ENCODE data around the gene STX1B.

Gene STX1B

GRCh38 chr16:30992931-30993816 lies 17.3 kb downstream of the STX1B start:
- DNase-seq: no peak

DNA sequence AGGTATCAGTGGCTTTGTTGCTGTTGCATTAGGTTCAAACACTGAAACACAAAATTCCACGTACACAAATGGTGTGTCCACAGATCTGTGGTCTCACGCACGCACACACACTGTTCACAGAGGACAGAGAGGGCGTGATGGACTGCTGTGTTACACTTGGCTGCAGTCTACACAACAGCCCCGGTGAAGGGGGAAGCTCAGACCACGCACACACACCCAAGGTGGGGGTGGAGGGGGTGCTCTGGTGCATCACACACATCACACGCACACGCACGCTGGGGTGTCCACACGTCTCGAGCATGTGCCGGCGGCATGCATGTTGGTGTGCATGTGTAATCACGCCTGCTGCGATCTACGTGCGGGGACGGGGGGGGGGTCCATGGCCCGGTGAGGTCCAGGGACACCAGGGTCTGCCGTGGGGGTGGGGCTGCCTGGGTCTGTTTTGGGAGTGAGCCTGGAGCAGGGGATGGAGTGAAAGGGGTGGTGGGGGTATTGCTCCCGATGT lies 18.1 kb downstream of the STX1B start:
- no peak for DNase-seq

DNA sequence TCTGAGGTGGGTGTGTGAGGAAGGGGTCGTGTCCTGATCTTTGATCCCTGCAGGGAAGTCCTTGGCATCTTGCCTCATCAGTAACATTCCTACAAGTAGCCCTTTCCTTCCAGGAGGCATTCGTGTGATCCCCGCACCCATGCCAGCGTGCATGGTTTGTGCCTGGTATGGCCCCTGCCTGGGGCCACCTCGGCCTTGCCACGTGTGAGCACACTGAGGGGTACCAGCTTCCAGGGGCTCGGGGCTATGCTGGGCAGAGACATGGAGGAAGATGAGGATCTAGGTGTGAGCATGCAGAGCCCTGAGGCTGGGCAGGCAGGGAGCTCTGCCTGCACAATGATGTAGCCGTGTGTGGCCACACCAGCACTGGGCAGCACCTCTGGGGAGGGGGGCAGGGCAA lies 19.4 kb downstream of the STX1B start:
- DNase-seq: no peak

DNA sequence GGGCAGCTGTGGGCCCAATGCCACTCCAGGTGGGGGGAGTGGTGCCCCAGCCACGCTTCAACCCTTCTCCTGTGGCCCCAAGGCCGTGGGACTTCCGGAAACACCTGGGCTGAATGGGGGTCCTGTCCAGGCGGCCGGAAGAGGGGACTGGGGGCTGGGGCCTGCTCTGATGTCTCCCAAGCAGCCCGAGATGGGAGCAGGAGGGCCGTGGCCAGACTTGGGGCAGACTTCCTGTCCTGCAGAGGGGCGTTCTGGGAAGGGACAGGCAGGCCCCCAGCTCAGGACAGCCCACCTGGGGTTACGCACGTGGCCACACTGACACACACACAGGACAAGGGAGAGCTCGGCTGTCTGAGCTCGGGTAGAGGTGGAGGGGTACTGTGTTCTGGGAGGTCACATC lies 20.3 kb downstream of the STX1B start:
- no peak for DNase-seq

DNA sequence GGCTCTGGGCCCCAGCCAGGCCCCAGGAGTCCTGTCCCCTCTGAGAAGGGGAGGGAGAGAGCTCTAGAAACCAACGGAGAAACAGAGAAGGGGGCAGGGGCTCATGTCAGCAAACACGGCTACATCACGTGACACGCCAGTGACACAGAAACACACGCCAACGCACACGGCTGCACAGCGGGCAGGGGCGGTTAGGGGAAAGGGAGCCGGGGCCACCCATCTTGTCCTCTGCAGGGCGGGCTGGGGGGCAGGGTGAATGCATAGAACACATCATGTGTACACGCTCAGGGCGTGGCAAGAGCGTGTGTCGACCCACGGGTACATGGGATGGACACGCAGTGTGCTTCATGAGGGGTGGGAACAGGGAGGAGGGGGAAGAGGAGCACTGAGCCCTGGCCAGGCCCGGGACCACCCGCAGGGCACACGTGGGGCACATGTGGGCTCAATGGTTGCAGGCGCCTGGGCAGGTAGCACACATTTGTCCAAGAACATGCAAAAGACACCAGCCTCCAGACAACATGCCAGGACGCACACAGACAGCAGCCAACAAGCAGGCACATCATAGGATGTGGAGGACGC lies 20.9 kb downstream of the STX1B start:
- DNase-seq: no peak

- no peak for DNase-seq
Observed at GRCh38 chr16:30987581-30988190, 22.8 kb downstream of the STX1B start.

DNA sequence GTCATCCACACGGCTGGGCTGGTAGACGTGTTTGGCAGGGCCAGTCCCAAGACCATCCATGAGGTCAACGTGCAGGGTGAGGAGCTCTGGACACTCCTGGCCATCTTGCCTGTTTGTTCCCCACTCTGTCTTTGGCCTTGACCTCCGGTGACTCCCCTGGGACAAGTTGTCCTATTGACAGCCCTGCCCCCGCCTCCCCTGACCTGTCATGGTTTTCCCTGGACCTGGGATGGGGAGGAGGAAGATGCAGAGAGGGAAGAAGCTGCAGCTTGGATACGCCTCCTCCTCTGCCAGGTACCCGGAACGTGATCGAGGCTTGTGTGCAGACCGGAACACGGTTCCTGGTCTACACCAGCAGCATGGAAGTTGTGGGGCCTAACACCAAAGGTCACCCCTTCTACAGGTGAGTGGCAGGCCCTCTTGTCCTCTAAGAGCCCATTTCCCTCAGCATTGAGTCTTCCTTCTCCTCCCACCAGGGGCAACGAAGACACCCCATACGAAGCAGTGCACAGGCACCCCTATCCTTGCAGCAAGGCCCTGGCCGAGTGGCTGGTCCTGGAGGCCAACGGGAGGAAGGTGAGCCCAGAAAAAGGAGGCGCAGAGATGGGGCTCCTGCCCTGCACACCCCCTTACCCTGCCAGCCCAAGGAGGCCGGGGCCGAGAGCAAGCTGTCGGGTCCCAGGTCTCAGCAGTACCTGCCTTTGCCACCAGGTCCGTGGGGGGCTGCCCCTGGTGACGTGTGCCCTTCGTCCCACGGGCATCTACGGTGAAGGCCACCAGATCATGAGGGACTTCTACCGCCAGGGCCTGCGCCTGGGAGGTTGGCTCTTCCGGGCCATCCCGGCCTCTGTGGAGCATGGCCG lies 24.1 kb downstream of the STX1B start:
- DNase-seq: no peak

DNA sequence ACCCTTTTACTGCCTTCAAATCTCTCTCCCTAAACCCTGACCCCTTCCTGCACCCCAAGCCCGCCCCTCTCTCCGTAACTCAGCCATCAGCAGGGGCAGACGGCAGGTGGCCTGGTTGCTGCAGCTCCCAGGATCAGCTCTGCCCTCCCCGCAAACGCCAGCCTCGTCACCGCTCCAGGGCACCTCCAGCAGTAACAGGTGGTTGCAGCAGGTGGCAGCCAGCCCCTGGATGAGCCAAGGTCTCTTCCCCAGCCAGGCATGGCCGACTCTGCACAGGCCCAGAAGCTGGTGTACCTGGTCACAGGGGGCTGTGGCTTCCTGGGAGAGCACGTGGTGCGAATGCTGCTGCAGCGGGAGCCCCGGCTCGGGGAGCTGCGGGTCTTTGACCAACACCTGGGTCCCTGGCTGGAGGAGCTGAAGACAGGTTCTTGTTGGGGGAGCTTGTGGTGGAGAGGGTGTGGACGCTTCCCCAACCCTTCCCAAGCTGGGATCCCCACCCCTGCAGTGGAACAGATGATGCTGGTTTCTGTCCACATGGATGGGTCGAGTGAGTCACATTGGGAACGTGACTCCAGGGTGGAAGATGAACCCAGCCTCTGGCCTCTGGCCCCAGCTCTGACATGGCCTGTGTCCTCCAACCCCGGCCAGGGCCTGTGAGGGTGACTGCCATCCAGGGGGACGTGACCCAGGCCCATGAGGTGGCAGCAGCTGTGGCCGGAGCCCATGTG lies 24.9 kb downstream of the STX1B start:
- DNase-seq: peak; percentile 70

DNA sequence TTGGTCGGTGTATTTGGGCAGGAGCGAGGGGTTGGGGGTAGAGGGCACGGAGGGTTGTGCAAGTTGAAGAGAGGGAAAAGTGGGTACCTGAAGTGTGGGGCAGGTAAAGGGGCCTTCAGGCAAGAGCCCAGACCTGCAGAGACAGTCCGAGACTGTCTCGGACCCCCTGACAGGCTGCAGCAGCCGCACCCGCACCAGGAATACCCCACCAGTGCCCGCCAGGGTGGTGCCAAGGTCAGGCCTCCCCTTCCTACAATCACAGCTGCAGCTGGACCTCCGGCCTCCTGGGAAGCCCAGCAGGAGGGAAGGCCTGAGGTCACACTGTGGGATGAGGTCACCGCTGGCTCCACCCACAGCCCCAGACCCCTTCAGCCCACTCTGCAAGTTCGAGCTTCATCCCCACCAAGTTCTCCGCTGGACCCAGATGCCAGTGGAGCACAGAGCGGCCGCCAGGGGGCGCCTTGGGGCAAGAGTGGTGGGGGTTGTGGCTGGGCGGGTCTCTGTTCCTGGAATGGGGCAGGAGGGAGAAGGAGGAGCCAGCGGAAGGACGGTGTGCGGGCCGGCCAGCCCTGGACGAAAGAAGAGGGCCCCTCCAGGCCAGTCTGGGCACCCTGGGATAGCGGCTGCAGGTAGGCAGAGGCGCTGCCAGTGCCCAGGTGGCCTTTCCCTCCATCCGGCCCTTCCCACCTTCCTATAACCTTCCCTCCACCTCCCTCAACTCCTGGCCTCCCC lies 25.6 kb downstream of the STX1B start, which contains the start of gene HSD3B7:
Gene HSD3B7 (plus strand): TSS at position 539 of the 732 bp plus-strand sequence. CDS start 452 bp downstream, outside the sequence.
- peak; percentile 46 for DNase-seq

GRCh38 chr16:30983898-30984610 lies 26.4 kb downstream of the STX1B start:
- no peak for DNase-seq

DNA sequence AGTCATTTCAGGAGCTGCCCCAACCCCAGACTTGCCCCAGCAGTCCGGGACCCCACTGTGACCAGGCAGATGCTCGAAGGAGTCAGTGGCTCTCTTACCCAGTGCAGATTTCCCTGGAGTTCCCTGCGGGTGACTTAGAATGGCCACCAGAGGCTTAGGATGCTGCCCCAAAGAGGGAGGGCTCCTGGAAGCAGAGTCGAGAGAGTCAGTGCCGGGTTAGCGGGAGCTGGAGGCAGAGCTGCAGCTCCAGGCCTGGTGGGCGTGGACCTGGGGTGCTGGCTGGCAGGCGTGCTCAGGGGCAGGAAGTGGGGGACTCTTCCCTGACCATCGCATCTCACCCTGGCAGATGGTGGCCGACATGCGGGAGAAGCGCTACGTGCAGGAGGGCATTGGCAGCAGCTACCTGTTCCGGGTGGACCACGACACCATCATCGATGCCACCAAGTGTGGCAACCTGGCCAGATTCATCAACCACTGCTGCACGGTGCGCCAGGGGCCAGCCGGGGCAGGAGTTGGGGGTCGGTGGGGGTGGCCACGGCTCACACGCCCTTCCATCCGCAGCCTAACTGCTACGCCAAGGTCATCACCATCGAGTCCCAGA lies 27.0 kb downstream of the STX1B start:
- DNase-seq: no peak

DNA sequence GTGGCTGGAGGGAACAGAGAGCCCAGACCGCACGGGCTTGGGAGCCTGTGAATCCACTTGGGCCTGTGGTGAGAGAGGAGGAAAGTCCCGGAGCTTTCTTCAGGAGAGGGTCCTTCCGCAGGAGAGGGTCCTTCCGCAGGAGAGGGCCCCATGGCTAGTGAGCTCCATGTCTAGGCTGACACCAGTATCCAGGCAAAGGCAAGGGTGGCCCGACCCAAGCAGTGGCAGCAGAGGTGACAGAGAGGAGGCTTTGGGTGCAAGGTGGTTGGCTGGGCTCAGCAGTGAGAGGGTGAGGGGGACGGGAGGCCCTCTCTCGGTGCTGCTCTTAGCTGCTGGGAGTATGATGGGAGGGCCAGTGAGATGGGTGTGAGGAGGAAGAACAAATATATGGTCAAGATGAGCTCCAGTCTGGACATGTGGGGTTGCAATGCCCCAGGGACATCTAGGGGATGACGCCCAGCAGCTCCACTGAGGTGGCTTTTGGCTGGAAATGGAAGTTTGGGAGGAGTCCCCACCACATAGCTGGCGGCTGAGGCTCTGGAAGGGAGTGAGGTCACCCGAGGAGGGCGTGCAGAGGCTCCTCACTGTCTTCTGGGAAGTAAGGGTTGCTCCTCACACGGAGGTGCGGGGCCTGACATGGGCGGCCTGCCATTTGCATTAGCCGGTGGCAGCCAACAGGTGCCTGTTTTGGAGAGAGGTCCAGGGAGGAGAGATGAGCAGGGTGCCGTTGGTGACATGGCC lies 27.7 kb downstream of the STX1B start:
- no peak for DNase-seq

GRCh38 chr16:30980959-30981358 lies 29.5 kb downstream of the STX1B start:
- DNase-seq: no peak

GRCh38 chr16:30980434-30980833 lies 30.0 kb downstream of the STX1B start:
- no peak for DNase-seq

- DNase-seq: no peak
Observed at GRCh38 chr16:30980023-30980371, 30.4 kb downstream of the STX1B start.

DNA sequence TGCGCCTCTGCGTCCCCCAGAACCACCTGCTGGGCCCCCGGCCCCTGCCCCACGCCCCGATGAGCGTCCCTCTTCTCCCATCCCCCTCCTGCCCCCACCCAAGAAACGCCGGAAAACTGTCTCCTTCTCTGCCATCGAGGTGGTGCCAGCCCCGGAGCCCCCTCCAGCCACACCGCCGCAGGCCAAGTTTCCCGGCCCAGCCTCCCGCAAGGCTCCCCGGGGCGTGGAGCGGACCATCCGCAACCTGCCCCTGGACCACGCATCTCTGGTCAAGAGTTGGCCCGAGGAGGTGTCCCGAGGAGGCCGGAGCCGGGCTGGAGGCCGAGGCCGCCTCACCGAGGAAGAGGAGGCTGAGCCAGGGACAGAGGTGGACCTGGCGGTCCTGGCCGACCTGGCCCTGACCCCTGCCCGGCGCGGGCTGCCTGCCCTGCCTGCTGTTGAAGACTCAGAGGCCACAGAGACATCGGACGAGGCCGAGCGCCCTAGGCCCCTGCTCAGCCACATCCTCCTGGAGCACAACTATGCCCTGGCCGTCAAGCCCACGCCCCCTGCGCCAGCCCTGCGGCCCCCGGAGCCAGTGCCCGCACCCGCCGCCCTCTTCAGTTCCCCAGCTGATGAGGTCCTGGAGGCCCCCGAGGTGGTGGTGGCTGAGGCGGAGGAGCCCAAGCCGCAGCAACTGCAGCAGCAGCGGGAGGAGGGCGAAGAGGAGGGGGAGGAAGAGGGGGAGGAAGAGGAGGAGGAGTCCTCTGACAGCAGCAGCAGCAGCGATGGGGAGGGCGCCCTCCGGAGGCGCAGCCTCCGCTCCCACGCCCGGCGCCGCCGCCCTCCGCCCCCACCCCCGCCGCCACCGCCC lies 31.0 kb downstream of the STX1B start:
- no peak for DNase-seq

- no peak for DNase-seq
Observed at GRCh38 chr16:30977502-30977901, 32.9 kb downstream of the STX1B start.

DNA sequence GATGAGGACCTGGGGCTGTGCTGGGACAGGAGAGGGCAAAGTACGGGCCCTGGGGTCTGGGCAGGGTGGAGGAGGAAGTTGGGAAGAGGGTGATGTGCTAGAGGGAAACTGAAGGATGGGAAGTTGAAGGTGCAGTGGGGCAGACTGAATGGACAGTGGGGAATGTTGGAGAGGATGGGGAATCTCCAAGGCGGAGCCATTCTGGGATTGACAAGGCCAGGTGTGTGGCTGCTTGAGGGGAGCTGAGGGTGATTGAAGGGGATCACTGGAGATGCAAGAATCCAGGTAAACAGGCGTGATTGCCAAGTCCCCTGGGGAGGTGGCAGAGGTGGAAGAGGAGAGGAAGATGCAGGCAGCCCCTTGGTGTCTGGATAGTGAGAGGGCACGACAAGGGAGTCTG lies 34.0 kb downstream of the STX1B start:
- DNase-seq: no peak

DNA sequence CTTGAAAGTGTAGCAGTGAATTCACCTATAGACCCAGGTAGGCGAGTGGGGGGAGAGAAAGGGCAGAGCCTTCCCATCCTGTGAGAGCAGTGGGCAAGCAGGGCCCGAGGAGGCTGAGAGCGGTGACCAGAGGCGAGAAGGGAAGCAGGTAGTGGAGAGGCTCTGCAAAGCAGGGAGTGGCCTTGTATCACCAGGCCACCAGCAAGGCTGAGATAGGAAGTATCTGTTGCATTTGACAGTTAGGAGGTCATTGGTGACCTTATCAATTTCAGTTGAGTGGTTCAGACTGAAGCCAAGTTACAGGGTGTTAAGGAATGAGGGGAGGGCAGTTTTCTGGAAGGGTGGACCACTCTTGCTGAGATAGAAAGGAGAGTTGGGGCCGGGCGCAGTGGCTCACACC lies 36.1 kb downstream of the STX1B start:
- DNase-seq: no peak
